LNCaP clone FGC (cell line): Measurements from ENCODE around the gene GIPC2.
"Not testable (repeated sequence)": the region's sequence is repeated elsewhere in the genome, so short reads cannot be mapped to it uniquely, and the experiment has no call there.

Experiments
- DNase-seq: peaks from one replicate; pipeline ENCODE4 v3.0.0-alpha.2; 2011; ENCODE audit warnings: low read depth
- H3K4me3 ChIP-seq: 2 replicates; pipeline ENCODE4 v1.5.1; 2011; ENCODE audit warnings: mild to moderate bottlenecking, low read depth, low read length, control low read depth
- TF ChIP-seq, protein P1 (sequence below): IDR thresholded peaks from 2 replicates; pipeline ENCODE4 v1.5.1; 2012; ENCODE audit warnings: mild to moderate bottlenecking; ENCODE audit not compliant: control insufficient read depth, insufficient read depth; ENCODE audit errors: extremely low read depth

GIPC2 gene

DNA sequence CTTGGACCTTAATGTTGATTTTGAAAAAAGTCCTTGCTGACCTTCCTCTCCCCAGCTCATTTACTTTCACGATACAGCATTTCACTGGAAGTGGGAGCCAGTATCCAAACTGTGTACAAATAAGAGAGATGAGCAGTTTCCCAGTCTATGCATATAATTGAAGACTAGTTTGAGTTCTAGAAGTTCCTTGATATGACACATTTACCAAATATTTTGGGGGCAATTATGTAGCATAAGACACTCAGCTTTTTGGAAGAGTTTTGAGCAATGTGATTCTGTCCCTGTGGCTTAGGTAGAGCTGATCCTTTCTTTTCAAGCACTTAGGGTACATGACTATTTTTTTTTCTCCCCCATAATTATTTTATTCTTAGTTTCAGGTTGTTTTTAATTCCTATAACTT lies 26.4 kb downstream of the GIPC2 start:
- no peak overlapping the region for H3K4me3 ChIP-seq
- DNase-seq, result no peak
- TF ChIP-seq, protein P1, sequence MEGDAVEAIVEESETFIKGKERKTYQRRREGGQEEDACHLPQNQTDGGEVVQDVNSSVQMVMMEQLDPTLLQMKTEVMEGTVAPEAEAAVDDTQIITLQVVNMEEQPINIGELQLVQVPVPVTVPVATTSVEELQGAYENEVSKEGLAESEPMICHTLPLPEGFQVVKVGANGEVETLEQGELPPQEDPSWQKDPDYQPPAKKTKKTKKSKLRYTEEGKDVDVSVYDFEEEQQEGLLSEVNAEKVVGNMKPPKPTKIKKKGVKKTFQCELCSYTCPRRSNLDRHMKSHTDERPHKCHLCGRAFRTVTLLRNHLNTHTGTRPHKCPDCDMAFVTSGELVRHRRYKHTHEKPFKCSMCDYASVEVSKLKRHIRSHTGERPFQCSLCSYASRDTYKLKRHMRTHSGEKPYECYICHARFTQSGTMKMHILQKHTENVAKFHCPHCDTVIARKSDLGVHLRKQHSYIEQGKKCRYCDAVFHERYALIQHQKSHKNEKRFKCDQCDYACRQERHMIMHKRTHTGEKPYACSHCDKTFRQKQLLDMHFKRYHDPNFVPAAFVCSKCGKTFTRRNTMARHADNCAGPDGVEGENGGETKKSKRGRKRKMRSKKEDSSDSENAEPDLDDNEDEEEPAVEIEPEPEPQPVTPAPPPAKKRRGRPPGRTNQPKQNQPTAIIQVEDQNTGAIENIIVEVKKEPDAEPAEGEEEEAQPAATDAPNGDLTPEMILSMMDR, result no peak

DNA sequence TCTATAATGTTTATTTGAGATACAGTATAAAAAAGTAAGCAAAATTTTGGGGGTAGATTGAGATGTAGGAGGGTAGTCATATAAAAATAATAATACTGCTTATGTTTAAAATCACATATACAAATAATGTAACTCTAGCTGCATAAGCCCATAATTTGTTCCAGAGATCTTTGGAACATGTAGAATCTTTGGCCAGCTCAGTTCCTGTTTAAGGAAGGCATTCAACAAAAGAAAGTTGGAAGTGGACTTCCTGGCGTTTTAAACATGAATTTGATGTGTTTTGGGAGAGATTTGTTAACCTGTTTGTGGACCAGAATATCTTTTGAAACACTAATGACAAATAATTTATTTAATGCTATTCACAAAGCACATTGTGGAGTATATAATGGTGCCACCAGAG lies 27.7 kb downstream of the GIPC2 start:
- TF ChIP-seq, protein P1, result no peak
- no peak overlapping the region for H3K4me3 ChIP-seq
- DNase-seq, result no peak

DNA sequence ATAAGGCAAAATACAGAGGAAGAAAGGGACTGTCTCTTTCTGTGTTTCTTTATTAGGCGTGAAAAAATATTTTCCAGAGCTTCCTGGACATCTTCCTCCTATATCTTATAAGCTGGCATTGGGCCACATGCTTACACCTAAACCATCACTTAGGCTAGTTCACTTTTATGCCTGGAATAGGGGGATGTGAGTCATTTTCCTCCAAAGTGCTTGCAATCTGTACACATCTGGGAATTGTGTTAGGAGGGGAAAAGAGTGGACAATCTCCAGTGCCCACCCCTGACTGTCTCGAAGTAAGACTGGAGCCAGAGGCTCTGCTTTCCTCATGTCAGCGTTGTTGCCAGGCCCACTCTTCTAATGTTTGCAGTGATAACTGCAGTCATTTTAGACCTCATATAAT lies 29.9 kb downstream of the GIPC2 start:
- no peak overlapping the region for H3K4me3 ChIP-seq
- TF ChIP-seq, protein P1, result no peak
- no peak for DNase-seq

GRCh38 chr1:78078358-78078757 lies 32.6 kb downstream of the GIPC2 start:
- no peak overlapping the region for H3K4me3 ChIP-seq
- no peak for DNase-seq
- TF ChIP-seq, protein P1, result no peak

- TF ChIP-seq, protein P1, result no peak
- DNase-seq, result no peak
- no peak overlapping the region for H3K4me3 ChIP-seq
These were observed 33.8 kb downstream of the GIPC2 start for GRCh38 chr1:78079580-78079979.

DNA sequence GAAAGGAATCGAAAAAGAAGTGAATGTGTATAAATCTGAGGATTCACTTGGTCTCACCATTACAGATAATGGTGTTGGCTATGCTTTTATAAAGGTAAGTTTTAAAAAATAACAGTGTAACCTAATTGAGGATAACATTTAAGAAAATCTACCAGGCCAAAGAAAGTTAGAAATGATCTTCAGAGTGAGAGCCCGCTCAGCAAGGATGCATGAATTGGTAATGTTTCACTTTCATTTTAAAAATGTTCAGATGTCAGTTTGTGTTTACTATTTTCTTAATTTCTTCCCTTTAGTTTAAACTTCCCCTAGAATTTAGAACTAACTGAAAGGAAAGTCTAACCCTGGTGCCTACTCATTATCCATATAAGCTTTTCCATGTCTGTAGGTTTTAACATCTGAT lies 35.0 kb downstream of the GIPC2 start:
- no peak for DNase-seq
- TF ChIP-seq, protein P1, result no peak
- H3K4me3 ChIP-seq, result no peak overlapping the region

- no peak overlapping the region for H3K4me3 ChIP-seq
- DNase-seq, result no peak
- TF ChIP-seq, protein P1, result no peak
These were observed 36.5 kb downstream of the GIPC2 start for GRCh38 chr1:78081980-78082860.

GRCh38 chr1:78084639-78085038 lies 38.9 kb downstream of the GIPC2 start:
- DNase-seq, H3K4me3 ChIP-seq: not testable (repeated sequence)
